Measurements from ENCODE around the gene DENND2D. TPM values are rescaled to one million over a fixed set of nuclear protein-coding genes. Genes with fewer than 3 reads are reported as not detected.

Gene DENND2D
- total and polyA plus RNA-seq, 9 donors: 0.94 to 3.2 (median 1.3) TPM

DNA sequence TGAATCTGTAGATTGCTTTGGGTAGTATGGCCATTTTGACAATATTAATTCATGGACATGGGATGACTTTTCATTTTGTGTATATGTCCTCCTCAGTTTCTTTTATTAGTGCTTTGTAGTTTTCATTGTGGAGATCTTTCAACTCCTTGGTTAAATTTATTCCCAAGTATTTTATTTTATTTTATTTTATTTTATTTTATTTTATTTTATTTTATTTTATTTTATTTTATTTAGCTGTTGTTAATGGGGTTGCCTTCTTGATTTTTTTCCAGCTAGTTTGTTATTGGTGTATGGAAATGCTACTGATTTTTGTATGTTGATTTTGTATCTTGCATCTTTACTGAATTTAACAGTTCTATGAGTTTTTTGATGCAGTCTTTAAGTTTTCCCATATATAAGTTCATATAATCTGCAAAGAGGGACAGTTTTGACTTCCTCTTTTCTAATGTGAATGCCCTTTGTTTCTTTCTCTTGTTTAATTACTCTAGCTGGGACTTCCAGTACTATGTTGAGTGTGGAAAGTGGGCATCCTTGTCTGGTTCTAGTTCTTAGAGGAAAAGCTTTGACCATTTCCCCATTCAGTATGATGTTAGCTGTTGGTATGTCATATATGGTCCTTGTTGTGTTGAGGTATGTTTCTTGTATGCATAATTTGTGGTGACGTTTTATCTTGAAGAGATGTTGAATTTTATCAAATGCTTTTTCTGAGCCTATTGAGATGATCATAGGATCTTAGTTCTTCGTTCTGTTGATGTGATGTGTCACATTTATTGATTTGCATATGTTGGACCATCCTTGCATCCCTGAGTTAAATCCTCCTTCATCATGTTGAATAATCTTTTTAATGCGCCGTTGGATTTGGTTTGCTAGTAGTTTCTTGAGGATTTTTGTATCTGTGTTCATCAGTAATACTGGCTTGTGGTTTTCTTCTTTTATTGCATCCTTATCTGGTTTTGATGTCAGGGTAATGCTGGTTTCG is 46.1 kb downstream of the DENND2D start:
- peaks cover 25% of the 10 kb centered on the region for H3K36me3 ChIP-seq (ENCODE audit: control insufficient read depth, insufficient read depth, low read length)
- no peak overlapping the region for H3K4me3 ChIP-seq (ENCODE audit: low read length)
- no peaks in the 10 kb centered on the region for H3K9me3 ChIP-seq (replicated peaks; ENCODE audit: control insufficient read depth, low read depth, low read length)
- no peak overlapping the region for H3K27ac ChIP-seq (ENCODE audit: low read length)
- no peaks in the 10 kb centered on the region for H3K27me3 ChIP-seq (ENCODE audit: control insufficient read depth, insufficient read depth, low read length)
- no CpG with 5 or more reads among the region's 5 CpGs for WGBS (ENCODE audit: insufficient coverage)
- no peak for DNase-seq
- no peaks in the 10 kb centered on the region for H3K4me1 ChIP-seq (ENCODE audit: control insufficient read depth, insufficient read depth, low read length)

DNA sequence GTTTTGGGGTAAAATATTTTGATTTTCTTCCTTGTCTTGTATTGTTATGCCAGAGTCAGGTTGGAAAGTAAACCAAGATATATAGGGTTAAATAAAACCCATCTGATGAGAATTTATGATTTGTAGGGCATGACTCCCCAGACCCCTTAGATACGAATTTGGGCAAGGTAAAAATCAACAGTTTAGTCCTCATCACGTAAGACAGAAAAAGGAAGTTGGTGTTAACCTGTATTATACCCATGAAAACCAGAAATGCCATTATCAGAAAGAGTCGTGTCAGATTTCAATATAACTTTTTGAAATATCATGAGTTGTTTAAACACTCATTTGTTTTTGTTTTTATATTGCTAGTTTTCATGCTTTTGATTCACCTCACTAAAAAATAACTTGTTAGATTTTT is 48.6 kb downstream of the DENND2D start:
- WGBS (ENCODE audit: insufficient coverage): no CpG with 5 or more reads among the region's 3 CpGs

DNA sequence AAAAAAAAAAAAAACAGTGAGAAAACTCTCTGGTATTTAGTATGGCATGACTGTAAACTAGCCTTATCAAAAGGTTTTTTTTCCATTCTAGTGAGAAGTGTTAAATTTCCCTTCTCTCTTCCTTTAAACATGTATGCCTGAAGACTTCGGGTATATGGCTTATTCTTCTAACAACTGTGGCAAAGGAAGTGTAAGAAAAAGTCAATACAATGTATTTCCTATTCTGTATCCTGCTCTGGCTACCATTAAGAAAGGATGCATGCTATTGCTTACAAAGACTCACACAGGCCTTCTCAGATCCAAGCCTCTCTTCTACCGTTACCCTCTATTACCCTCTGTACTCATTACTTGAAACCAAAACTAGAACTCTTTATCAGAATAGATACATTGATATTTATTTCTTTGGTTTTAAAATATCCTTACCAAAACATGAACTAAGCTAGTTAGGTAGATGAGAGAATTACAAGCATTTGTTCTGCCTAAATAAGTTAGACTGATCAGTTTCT is 52.0 kb downstream of the DENND2D start:
- H3K4me1 ChIP-seq (ENCODE audit: control insufficient read depth, insufficient read depth, low read length): no peaks in the 10 kb centered on the region
- H3K9me3 ChIP-seq (replicated peaks; ENCODE audit: control insufficient read depth, low read depth, low read length): no peaks in the 10 kb centered on the region
- H3K27ac ChIP-seq (ENCODE audit: low read length): no peak overlapping the region
- H3K36me3 ChIP-seq (ENCODE audit: control insufficient read depth, insufficient read depth, low read length): peaks cover 23% of the 10 kb centered on the region
- no CpG with 5 or more reads among the region's 2 CpGs for WGBS (ENCODE audit: insufficient coverage)
- H3K27me3 ChIP-seq (ENCODE audit: control insufficient read depth, insufficient read depth, low read length): no peaks in the 10 kb centered on the region
- DNase-seq: no peak
- H3K4me3 ChIP-seq (ENCODE audit: low read length): no peak overlapping the region

More for the DNA sequence above, 48.6 kb downstream of the DENND2D start:
- DNase-seq: no peak
- Histone ChIP-seq H3K4me1 (ENCODE audit: control insufficient read depth, insufficient read depth, low read length) (no peaks in the 10 kb centered on the region), H3K36me3 (ENCODE audit: control insufficient read depth, insufficient read depth, low read length) (peaks cover 27% of the 10 kb centered on the region), H3K27ac (ENCODE audit: low read length) (no peak overlapping the region), H3K9me3 (replicated peaks; ENCODE audit: control insufficient read depth, low read depth, low read length) (no peaks in the 10 kb centered on the region), H3K4me3 (ENCODE audit: low read length) (no peak overlapping the region), H3K27me3 (ENCODE audit: control insufficient read depth, insufficient read depth, low read length) (no peaks in the 10 kb centered on the region)

- Histone ChIP-seq H3K36me3 (ENCODE audit: control insufficient read depth, insufficient read depth, low read length) (peaks cover 18% of the 10 kb centered on the region), H3K9me3 (replicated peaks; ENCODE audit: control insufficient read depth, low read depth, low read length) (no peaks in the 10 kb centered on the region), H3K27me3 (ENCODE audit: control insufficient read depth, insufficient read depth, low read length) (no peaks in the 10 kb centered on the region), H3K4me1 (ENCODE audit: control insufficient read depth, insufficient read depth, low read length) (no peaks in the 10 kb centered on the region), H3K4me3 (ENCODE audit: low read length) (no peak overlapping the region), H3K27ac (ENCODE audit: low read length) (peak overlapping the region; percentile 25)
- no peak for DNase-seq
- no CpG with 5 or more reads among the region's 3 CpGs for WGBS (ENCODE audit: insufficient coverage)
Observed at GRCh38 chr1:111147948-111148347, 52.5 kb downstream of the DENND2D start.

- H3K27me3 ChIP-seq (ENCODE audit: control insufficient read depth, insufficient read depth, low read length): no peaks in the 10 kb centered on the region
- no peaks in the 10 kb centered on the region for H3K4me1 ChIP-seq (ENCODE audit: control insufficient read depth, insufficient read depth, low read length)
- H3K9me3 ChIP-seq (replicated peaks; ENCODE audit: control insufficient read depth, low read depth, low read length): no peaks in the 10 kb centered on the region
- DNase-seq: no peak
- H3K4me3 ChIP-seq (ENCODE audit: low read length): no peak overlapping the region
- peaks cover 14% of the 10 kb centered on the region for H3K36me3 ChIP-seq (ENCODE audit: control insufficient read depth, insufficient read depth, low read length)
- no peak overlapping the region for H3K27ac ChIP-seq (ENCODE audit: low read length)
Observed at GRCh38 chr1:111145963-111146768, 54.3 kb downstream of the DENND2D start.

DNA sequence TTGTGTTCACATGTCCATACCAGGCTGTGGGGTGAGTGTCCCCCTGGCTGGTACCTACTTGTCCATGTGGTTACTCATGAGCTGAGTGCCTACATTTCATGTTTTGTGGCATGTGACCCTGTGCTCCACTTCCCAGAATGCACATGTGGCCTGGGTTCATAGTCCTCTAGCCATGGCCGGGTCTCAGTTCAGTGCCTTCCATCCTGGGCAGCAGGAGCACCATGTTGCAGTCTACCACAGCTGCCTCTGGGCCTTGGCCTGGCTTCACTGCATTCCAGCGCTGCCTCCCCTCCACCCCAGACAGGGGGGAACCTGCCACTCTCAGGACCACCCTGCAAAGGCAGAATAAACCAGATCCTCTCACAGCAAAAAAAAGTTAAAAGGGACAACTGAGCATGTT is 54.9 kb downstream of the DENND2D start:
- H3K4me1 ChIP-seq (ENCODE audit: control insufficient read depth, insufficient read depth, low read length): no peaks in the 10 kb centered on the region

DNA sequence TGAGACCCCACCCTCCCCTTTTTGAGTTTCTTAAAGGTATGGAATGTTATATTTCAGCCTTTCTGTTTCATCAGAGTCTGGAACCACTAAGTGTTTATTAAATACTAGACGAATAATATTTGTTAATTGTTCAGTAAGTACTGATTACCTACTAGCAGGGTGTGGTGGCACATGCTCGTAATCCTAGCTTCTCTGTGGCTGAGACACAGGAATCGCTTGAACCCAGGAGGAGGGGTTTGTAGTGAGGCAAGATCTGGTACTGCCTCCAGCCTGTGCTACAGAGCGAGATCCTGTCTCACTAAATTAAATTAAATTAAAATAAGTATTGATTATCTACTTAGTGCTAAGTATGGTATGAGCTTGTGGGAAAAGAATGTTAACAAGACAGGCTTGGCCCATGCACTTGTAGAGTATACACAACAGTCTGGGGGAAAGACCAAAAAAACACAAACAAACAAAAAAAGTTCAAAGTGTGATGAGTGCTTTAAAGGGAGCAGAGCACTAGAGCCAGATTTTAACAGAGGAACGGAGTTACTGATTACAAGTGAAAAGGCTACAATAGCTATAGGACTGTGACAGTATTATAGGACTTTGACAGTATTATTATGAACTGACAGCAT is 58.0 kb downstream of the DENND2D start:
- no peak for DNase-seq
- H3K4me1 ChIP-seq (ENCODE audit: control insufficient read depth, insufficient read depth, low read length): no peaks in the 10 kb centered on the region
- H3K27ac ChIP-seq (ENCODE audit: low read length): no peak overlapping the region
- no peaks in the 10 kb centered on the region for H3K27me3 ChIP-seq (ENCODE audit: control insufficient read depth, insufficient read depth, low read length)
- 60% methylated on average over 1 of the region's 5 CpGs for WGBS (ENCODE audit: insufficient coverage)
- no peaks in the 10 kb centered on the region for H3K9me3 ChIP-seq (replicated peaks; ENCODE audit: control insufficient read depth, low read depth, low read length)
- no peaks in the 10 kb centered on the region for H3K36me3 ChIP-seq (ENCODE audit: control insufficient read depth, insufficient read depth, low read length)
- H3K4me3 ChIP-seq (ENCODE audit: low read length): no peak overlapping the region

More for the DNA sequence above, 54.9 kb downstream of the DENND2D start:
- Histone ChIP-seq H3K36me3 (ENCODE audit: control insufficient read depth, insufficient read depth, low read length) (peaks cover 12% of the 10 kb centered on the region), H3K4me3 (ENCODE audit: low read length) (no peak overlapping the region), H3K9me3 (replicated peaks; ENCODE audit: control insufficient read depth, low read depth, low read length) (no peaks in the 10 kb centered on the region), H3K27me3 (ENCODE audit: control insufficient read depth, insufficient read depth, low read length) (no peaks in the 10 kb centered on the region), H3K27ac (ENCODE audit: low read length) (no peak overlapping the region)
- WGBS (ENCODE audit: insufficient coverage): 83% methylated on average over 1 of the region's 2 CpGs
- DNase-seq: no peak

- no CpG with 5 or more reads among the region's 5 CpGs for WGBS (ENCODE audit: insufficient coverage)
- Histone ChIP-seq H3K4me3 (ENCODE audit: low read length) (peak overlapping the region; percentile 96), H3K4me1 (ENCODE audit: control insufficient read depth, insufficient read depth, low read length) (no peaks in the 10 kb centered on the region)
Observed at GRCh38 chr1:111141245-111142220, 58.9 kb downstream of the DENND2D start.

DNA sequence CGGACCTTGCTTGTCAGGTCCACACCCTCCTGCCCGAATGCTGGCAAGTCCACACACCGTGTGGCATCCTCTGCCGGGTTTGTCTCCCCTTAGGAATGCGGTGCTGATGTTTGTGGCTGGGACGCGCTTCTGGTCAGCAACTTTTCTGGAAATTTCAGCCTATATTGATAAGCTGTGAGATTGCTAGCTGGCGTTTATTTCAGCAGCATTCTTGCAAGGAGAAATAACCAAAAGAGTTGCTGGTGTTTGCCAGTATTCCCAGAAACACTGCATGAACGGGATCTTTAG is 59.8 kb downstream of the DENND2D start:
- Histone ChIP-seq H3K27me3 (ENCODE audit: control insufficient read depth, insufficient read depth, low read length) (no peaks in the 10 kb centered on the region), H3K9me3 (replicated peaks; ENCODE audit: control insufficient read depth, low read depth, low read length) (no peaks in the 10 kb centered on the region), H3K4me1 (ENCODE audit: control insufficient read depth, insufficient read depth, low read length) (no peaks in the 10 kb centered on the region), H3K36me3 (ENCODE audit: control insufficient read depth, insufficient read depth, low read length) (no peaks in the 10 kb centered on the region), H3K4me3 (ENCODE audit: low read length) (peak overlapping the region; percentile 96), H3K27ac (ENCODE audit: low read length) (peak overlapping the region; percentile 96)
- WGBS (ENCODE audit: insufficient coverage): 1% methylated on average over 8 of the region's 9 CpGs
- no peak for DNase-seq

More at GRCh38 chr1:111141245-111142220, 58.9 kb downstream of the DENND2D start:
- DNase-seq: no peak
- Histone ChIP-seq H3K9me3 (replicated peaks; ENCODE audit: control insufficient read depth, low read depth, low read length) (no peaks in the 10 kb centered on the region), H3K36me3 (ENCODE audit: control insufficient read depth, insufficient read depth, low read length) (no peaks in the 10 kb centered on the region), H3K27ac (ENCODE audit: low read length) (no peak overlapping the region), H3K27me3 (ENCODE audit: control insufficient read depth, insufficient read depth, low read length) (no peaks in the 10 kb centered on the region)

Data from muscle of leg (tissue), 11 donors.